Neural progenitor cell (in vitro differentiated cells): Measurements from ENCODE around the gene SEMA5B.

Experiments used
- CTCF ChIP-seq: fragments of 200-600 bp; sonication (generic); IDR thresholded peaks from 2 replicates; pipeline ENCODE4 v1.5.1; 2017; ENCODE audit warnings: antibody characterized with exemption, mild to moderate bottlenecking
- EZH2phosphoT487 ChIP-seq: fragments of 200-600 bp; sonication (generic); IDR thresholded peaks from 2 replicates; pipeline ENCODE4 v1.6.1; 2017; ENCODE audit warnings: antibody characterized with exemption

DNA sequence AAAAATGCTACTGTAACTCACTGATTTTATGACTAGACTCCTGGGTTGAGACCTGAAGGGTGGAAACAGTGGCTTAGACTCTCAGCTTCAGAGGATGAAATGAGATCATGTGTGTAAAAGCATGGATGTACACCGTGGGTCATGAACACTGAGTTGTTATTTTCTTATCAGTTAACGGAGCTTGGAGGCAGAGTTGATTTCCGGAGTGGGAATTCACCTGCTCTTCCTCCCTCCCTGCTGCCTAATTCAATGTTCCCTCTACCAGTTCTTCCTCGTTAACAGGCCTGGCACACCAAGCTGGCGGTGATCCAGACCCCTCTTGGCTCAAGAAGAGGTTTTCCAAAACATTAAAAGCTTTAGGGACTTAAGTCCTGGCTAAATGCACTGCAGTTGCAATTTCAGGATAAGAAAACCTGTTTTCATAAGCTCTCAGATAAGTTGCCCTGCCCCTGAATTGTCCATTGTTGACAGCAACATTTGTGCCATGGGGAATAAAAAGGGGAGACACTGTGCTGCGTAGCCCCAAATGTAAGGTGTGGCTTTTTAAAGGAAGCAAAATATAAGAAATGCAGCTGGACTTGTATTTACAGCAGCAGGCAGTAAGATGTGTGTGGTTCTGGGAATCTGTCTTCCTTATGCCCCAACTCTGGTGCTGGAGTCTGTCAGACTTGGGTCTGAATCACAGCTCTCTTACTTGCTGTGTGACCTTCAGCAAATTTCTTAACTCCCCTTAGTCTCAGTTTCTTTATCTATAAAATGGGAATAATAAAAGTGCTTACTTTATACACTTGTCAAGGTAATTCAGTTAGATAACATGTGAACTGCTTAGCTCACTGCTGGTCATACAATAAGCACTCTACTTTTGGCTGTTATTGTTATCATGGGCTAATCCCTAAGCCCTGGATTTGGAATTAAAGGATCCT lies 49.2 kb upstream of the SEMA5B start:
- TF ChIP-seq CTCF (no peak), EZH2phosphoT487 (no peak)
